Common myeloid progenitor, CD34-positive (primary cell): ENCODE data around the gene DNAH9.

Source experiments
- CTCF ChIA-PET: fragments of 350-600 bp; sonication (Branson Sonifier 250); formaldehyde crosslinking; loops from one replicate; lab custom pipeline; 2021; ENCODE audit warnings: antibody characterized with exemption; lab: Charles Lee
- POLR2A ChIA-PET: fragments of 350-600 bp; sonication (Branson Sonifier 250); formaldehyde crosslinking; loops from one replicate; lab custom pipeline; 2021; ENCODE audit warnings: antibody characterized with exemption; lab: Charles Lee
- DNase-seq, 3 donors: peaks; one replicate each; pipeline versions ENCODE4 v3.0.0 to v3.0.0-alpha.2; 2013
- H3K27ac ChIP-seq, 2 experiments: 1 replicate in 1 of 2; 2 replicates in 1 of 2; pipeline ENCODE4 v1.7.0; 2013; ENCODE audit warnings: inconsistent platforms in 2 of 2, low read length in 2 of 2, mild to moderate bottlenecking in 2 of 2, low read depth in 1 of 2, moderate library complexity in 1 of 2; ENCODE audit not compliant: severe bottlenecking in 2 of 2, insufficient read depth in 1 of 2, poor library complexity in 1 of 2
- H3K27me3 ChIP-seq, 5 experiments: replicated peaks in 2 of 5; 1 replicate in 3 of 5; 2 replicates in 2 of 5; pipeline versions ENCODE4 v1.6.1 to v1.7.0; 2013; ENCODE audit warnings: low read length in 4 of 5, mild to moderate bottlenecking in 2 of 5, moderate library complexity in 2 of 5, inconsistent platforms in 1 of 5; ENCODE audit not compliant: insufficient read depth in 5 of 5, control insufficient read depth in 4 of 5
- H3K36me3 ChIP-seq, 4 experiments: 1 replicate in 2 of 4; 2 replicates in 2 of 4; pipeline versions ENCODE4 v1.6.1 to v1.7.0; 2013; ENCODE audit warnings: low read length in 3 of 4, control low read depth in 1 of 4, mild to moderate bottlenecking in 1 of 4; ENCODE audit not compliant: control insufficient read depth in 4 of 4, insufficient read depth in 4 of 4
- H3K4me1 ChIP-seq, 4 experiments: 1 replicate in 3 of 4; 2 replicates in 1 of 4; pipeline versions ENCODE4 v1.6.1 to v1.7.1; 2013; ENCODE audit warnings: low read length in 3 of 4, mild to moderate bottlenecking in 3 of 4, control low read depth in 1 of 4, inconsistent platforms in 1 of 4, moderate library complexity in 1 of 4; ENCODE audit not compliant: control insufficient read depth in 4 of 4, insufficient read depth in 4 of 4; ENCODE audit errors: control extremely low read depth in 1 of 4
- H3K4me3 ChIP-seq, 7 experiments: 1 replicate in 4 of 7; 2 replicates in 3 of 7; pipeline versions ENCODE4 v1.5.1 to v1.7.0; 2013; ENCODE audit warnings: mild to moderate bottlenecking in 7 of 7, low read length in 6 of 7, moderate library complexity in 6 of 7, inconsistent platforms in 2 of 7, low read depth in 2 of 7, control low read depth in 1 of 7; ENCODE audit not compliant: insufficient read depth in 4 of 7, control insufficient read depth in 1 of 7; ENCODE audit errors: extremely low read depth in 1 of 7
- H3K9me3 ChIP-seq, 5 experiments: 1 replicate in 4 of 5; 2 replicates in 1 of 5; pipeline versions ENCODE4 v1.6.1 to v1.7.1; 2013; ENCODE audit warnings: low read length in 4 of 5, mild to moderate bottlenecking in 2 of 5, inconsistent platforms in 1 of 5, low read depth in 1 of 5, moderate library complexity in 1 of 5; ENCODE audit not compliant: control insufficient read depth in 4 of 5, insufficient read depth in 2 of 5; ENCODE audit errors: control extremely low read depth in 1 of 5
- WGBS: methylation state at CpG from one replicate; pipeline ENCODE4 v1.1.5; 2013; ENCODE audit not compliant: insufficient coverage; 5-methylcytosine and 5-hydroxymethylcytosine counted together

The DNAH9 gene

GRCh38 chr17:11720816-11721215 is 122.5 kb downstream of the DNAH9 start:
- no peak for DNase-seq
- ChIA-PET POLR2A (no interaction called here), CTCF (no interaction called here)
- H3K4me3 ChIP-seq: no peak overlapping the region
- H3K4me1 ChIP-seq: no peaks in the 10 kb centered on the region
- no peaks in the 10 kb centered on the region for H3K27me3 ChIP-seq
- 100% methylated on average over 1 of the region's 2 CpGs for WGBS
- H3K27ac ChIP-seq: no peak overlapping the region
- H3K9me3 ChIP-seq: no peaks in the 10 kb centered on the region
- no peaks in the 10 kb centered on the region for H3K36me3 ChIP-seq

DNA sequence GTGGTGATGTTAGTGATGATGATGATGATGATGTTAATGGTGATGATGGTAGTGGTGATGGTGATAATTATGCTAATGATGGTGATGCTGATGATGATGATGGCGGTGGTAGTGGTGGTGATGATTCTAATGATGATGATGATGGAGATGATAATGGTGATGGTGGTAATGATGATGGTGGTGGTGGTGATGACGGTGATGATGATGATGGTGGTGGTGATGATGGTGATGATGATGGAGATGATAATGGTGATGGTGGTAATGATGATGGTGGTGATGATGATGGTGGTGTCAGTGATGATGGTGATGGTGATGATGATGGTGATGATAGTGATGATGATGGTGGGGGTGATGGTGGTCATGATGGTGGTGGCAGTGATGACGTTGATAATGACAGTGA is 132.5 kb downstream of the DNAH9 start:
- no peaks in the 10 kb centered on the region for H3K4me1 ChIP-seq
- H3K27ac ChIP-seq: no peak overlapping the region
- H3K4me3 ChIP-seq: no peak overlapping the region
- DNase-seq: no peak
- no peaks in the 10 kb centered on the region for H3K27me3 ChIP-seq
- no peaks in the 10 kb centered on the region for H3K36me3 ChIP-seq
- POLR2A ChIA-PET: no interaction called here
- CTCF ChIA-PET: no interaction called here
- 100% methylated on average over 3 of the region's 3 CpGs for WGBS
- H3K9me3 ChIP-seq: peaks cover 0 to 2% (median 2%) of the 10 kb centered on the region in 5 experiments

- H3K4me1 ChIP-seq: no peaks in the 10 kb centered on the region
- CTCF ChIA-PET: no interaction called here
- H3K9me3 ChIP-seq: peaks cover 0 to 2% (median 0%) of the 10 kb centered on the region in 5 experiments
- no peaks in the 10 kb centered on the region for H3K27me3 ChIP-seq
- no peak overlapping the region for H3K27ac ChIP-seq
- no peaks in the 10 kb centered on the region for H3K36me3 ChIP-seq
- 87% methylated on average over 15 of the region's 15 CpGs for WGBS
- POLR2A ChIA-PET: no interaction called here
- DNase-seq: no peak
- H3K4me3 ChIP-seq: no peak overlapping the region
These were observed 138.5 kb downstream of the DNAH9 start for GRCh38 chr17:11736613-11737312.

DNA sequence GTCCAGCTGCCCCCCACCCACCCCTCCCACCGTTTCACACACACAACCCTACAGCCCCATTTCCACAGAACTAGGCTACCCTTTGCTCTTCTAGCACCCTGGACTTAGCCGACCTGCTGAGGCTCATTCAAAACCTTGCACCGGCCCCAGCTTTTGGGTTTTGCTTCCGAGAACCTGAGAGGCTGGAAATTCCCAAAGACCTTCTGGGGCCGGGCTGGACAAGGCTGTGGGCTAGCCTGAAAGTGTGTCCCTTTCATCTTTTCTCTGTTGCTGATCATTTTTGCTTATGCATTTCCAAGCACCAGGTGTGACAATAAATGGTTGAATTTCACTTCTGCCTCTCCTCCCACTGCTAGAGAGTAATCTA is 139.0 kb downstream of the DNAH9 start:
- POLR2A ChIA-PET: no interaction called here
- H3K9me3 ChIP-seq: peaks cover 0 to 2% (median 0%) of the 10 kb centered on the region in 5 experiments
- CTCF ChIA-PET: no interaction called here
- no peaks in the 10 kb centered on the region for H3K4me1 ChIP-seq
- no peaks in the 10 kb centered on the region for H3K27me3 ChIP-seq
- H3K36me3 ChIP-seq: no peaks in the 10 kb centered on the region
- 76% methylated on average over 5 of the region's 5 CpGs for WGBS
- DNase-seq: no peak
- no peak overlapping the region for H3K27ac ChIP-seq
- H3K4me3 ChIP-seq: no peak overlapping the region

DNA sequence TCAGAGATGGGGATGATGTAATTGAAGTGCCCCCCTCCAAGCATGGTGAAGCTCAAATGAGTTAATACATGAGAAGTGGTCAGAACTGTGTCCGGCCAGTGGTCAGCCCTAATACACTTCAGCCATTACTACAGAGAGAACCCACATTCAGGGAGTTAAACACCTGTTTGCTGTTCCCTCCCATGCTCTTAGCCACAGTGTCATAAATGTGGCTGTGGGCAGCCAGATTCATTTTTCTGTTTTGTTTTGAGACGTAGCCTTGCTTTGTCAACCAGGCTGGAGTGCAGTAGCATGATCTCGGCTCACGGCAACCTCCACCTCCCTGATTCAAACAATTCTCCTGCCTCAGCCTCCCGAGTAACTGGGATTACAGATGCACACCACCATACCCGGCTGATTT is 139.9 kb downstream of the DNAH9 start:
- Histone ChIP-seq H3K4me3 (no peak overlapping the region), H3K36me3 (no peaks in the 10 kb centered on the region), H3K27ac (no peak overlapping the region), H3K9me3 (no peaks in the 10 kb centered on the region), H3K27me3 (no peaks in the 10 kb centered on the region), H3K4me1 (no peaks in the 10 kb centered on the region)
- no peak for DNase-seq
- WGBS: 97% methylated on average over 4 of the region's 6 CpGs
- CTCF ChIA-PET: no interaction called here
- POLR2A ChIA-PET: no interaction called here

DNA sequence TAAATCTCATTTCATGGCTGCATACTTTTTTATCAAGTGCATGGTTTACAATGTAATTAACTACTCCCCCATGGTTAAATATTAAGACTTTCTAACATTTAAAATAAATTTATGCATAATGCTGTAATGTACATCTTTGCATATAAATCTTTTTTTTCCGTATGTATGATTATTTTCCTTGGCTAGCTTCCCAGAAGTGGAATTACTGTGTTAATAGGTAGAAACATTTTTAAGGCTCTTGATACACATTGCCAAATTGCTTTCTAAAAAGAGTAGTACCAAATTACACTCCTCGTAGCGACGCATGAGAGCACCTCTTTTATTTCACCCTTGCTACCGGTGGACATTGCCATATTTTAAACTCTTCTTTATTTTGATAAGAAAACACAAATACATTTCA is 141.1 kb downstream of the DNAH9 start:
- POLR2A ChIA-PET: no interaction called here
- Histone ChIP-seq H3K4me1 (no peaks in the 10 kb centered on the region), H3K36me3 (no peaks in the 10 kb centered on the region), H3K4me3 (no peak overlapping the region), H3K27ac (no peak overlapping the region), H3K9me3 (no peaks in the 10 kb centered on the region), H3K27me3 (no peaks in the 10 kb centered on the region)
- CTCF ChIA-PET: no interaction called here
- no peak for DNase-seq
- 100% methylated on average over 4 of the region's 5 CpGs for WGBS

DNA sequence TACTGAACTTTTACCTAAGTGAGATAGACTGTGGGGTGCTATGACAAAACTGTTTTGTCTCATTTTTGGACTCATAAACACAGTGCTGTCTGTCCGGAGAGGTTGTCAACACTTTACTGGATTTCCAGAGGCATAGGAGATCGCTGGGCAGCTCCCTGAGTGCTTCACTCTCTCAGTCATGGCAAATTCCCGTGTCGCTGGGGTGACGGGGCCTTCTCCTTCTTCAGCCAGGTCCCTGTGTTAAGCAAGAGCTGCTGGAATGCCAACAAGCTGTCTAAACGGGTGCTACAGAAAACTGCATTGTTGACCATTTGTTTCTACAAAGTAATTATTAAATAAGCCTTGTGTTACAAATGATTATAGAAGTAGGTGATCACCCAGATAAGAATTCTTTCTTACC is 141.6 kb downstream of the DNAH9 start:
- POLR2A ChIA-PET: no interaction called here
- 88% methylated on average over 5 of the region's 6 CpGs for WGBS

More for the DNA sequence above, 141.6 kb downstream of the DNAH9 start:
- Histone ChIP-seq H3K9me3 (peaks cover 0 to 2% (median 0%) of the 10 kb centered on the region in 5 experiments), H3K36me3 (no peaks in the 10 kb centered on the region), H3K27ac (no peak overlapping the region), H3K27me3 (no peaks in the 10 kb centered on the region), H3K4me3 (no peak overlapping the region), H3K4me1 (no peaks in the 10 kb centered on the region)
- CTCF ChIA-PET: no interaction called here
- no peak for DNase-seq
